ENCODE results near the gene MBNL1. TPM values are rescaled to one million over a fixed set of nuclear protein-coding genes. Genes with fewer than 3 reads are reported as not detected.
A peak's percentile ranks its signal among the peaks of the same experiment; 100 is the strongest.

MBNL1 gene
- total and polyA plus RNA-seq, 2 of the 13 experiments (the other 11 are each of a cell fraction or from before 2014, with no cell fraction given) = 27.1 to 55.4 TPM

DNA sequence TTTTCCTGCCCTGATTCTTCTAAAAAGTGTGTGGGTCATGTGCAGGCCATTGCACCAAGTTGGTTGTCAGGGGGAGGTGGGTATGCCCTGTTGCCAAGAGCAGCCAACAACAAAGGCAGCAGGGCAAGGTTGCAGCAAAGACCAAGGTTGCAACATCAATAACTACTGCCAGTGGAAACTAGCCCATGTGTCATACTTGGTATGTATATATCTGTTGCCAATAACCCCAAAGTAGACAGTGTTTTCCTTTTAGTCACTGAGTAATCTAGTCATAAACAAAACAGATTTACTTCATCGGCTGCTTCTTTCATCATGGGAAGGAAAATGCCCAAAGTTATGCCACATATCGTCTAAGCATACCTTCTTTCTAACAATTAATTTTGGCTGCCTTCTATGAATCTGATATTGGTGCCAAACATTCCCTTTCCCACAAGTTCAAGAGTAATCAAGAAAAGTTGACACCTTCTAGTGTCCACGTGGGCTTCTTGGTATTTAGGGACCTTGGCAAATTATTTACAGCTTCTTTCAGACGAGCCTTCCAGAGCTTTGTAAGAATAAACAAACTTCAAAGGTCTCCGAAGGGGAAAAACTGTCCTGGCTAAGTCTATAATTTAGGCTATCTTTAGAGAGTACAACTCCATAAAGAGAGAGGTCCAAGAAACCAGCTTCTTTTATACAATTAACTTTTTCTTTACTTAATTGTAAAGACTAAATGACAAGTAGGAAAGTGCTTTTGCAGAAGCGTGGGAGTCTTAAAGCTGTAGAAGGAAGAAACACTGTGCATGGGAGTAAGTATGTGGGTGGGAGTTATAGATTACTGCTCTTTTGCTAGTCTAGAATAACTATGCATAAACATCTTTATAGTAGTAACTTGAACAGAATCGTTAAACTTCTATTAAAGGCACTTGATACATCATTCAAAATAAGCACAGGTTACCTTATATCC lies 10.0 kb upstream of the MBNL1 start (continued):
- TF ChIP-seq, protein P1, sequence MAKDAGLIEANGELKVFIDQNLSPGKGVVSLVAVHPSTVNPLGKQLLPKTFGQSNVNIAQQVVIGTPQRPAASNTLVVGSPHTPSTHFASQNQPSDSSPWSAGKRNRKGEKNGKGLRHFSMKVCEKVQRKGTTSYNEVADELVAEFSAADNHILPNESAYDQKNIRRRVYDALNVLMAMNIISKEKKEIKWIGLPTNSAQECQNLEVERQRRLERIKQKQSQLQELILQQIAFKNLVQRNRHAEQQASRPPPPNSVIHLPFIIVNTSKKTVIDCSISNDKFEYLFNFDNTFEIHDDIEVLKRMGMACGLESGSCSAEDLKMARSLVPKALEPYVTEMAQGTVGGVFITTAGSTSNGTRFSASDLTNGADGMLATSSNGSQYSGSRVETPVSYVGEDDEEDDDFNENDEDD (CRISPR knock-in tag; IDR thresholded peaks at IDR 0.05; ENCODE audit: borderline replicate concordance) = no peak
- TF ChIP-seq CHD2 (IDR thresholded peaks at IDR 0.05; ENCODE audit: low read depth, low read length) (no peak), KLF16 (CRISPR knock-in tag; IDR thresholded peaks at IDR 0.05) (peak in 1 of 2 experiments; percentile 37; a peak in 1 of 4 replicates), ZNF260 (CRISPR knock-in tag; IDR thresholded peaks at IDR 0.05; ENCODE audit: borderline replicate concordance, low read depth) (no peak), KMT2B (CRISPR knock-in tag; IDR thresholded peaks at IDR 0.05) (no peak), U2AF2 (IDR thresholded peaks at IDR 0.05; ENCODE audit: low read depth, low read length) (no peak)
- TF ChIP-seq, protein P2, sequence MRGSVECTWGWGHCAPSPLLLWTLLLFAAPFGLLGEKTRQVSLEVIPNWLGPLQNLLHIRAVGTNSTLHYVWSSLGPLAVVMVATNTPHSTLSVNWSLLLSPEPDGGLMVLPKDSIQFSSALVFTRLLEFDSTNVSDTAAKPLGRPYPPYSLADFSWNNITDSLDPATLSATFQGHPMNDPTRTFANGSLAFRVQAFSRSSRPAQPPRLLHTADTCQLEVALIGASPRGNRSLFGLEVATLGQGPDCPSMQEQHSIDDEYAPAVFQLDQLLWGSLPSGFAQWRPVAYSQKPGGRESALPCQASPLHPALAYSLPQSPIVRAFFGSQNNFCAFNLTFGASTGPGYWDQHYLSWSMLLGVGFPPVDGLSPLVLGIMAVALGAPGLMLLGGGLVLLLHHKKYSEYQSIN (CRISPR knock-in tag; IDR thresholded peaks at IDR 0.05; ENCODE audit: borderline replicate concordance) = no peak
- TF ChIP-seq, protein P3, sequence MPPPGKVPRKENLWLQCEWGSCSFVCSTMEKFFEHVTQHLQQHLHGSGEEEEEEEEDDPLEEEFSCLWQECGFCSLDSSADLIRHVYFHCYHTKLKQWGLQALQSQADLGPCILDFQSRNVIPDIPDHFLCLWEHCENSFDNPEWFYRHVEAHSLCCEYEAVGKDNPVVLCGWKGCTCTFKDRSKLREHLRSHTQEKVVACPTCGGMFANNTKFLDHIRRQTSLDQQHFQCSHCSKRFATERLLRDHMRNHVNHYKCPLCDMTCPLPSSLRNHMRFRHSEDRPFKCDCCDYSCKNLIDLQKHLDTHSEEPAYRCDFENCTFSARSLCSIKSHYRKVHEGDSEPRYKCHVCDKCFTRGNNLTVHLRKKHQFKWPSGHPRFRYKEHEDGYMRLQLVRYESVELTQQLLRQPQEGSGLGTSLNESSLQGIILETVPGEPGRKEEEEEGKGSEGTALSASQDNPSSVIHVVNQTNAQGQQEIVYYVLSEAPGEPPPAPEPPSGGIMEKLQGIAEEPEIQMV (CRISPR knock-in tag; IDR thresholded peaks at IDR 0.05; ENCODE audit: low read depth) = no peak
- TF ChIP-seq, protein P4, sequence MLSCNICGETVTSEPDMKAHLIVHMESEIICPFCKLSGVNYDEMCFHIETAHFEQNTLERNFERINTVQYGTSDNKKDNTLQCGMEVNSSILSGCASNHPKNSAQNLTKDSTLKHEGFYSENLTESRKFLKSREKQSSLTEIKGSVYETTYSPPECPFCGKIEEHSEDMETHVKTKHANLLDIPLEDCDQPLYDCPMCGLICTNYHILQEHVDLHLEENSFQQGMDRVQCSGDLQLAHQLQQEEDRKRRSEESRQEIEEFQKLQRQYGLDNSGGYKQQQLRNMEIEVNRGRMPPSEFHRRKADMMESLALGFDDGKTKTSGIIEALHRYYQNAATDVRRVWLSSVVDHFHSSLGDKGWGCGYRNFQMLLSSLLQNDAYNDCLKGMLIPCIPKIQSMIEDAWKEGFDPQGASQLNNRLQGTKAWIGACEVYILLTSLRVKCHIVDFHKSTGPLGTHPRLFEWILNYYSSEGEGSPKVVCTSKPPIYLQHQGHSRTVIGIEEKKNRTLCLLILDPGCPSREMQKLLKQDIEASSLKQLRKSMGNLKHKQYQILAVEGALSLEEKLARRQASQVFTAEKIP (CRISPR knock-in tag; IDR thresholded peaks at IDR 0.05; ENCODE audit: borderline replicate concordance) = no peak
- TF ChIP-seq, protein P5, sequence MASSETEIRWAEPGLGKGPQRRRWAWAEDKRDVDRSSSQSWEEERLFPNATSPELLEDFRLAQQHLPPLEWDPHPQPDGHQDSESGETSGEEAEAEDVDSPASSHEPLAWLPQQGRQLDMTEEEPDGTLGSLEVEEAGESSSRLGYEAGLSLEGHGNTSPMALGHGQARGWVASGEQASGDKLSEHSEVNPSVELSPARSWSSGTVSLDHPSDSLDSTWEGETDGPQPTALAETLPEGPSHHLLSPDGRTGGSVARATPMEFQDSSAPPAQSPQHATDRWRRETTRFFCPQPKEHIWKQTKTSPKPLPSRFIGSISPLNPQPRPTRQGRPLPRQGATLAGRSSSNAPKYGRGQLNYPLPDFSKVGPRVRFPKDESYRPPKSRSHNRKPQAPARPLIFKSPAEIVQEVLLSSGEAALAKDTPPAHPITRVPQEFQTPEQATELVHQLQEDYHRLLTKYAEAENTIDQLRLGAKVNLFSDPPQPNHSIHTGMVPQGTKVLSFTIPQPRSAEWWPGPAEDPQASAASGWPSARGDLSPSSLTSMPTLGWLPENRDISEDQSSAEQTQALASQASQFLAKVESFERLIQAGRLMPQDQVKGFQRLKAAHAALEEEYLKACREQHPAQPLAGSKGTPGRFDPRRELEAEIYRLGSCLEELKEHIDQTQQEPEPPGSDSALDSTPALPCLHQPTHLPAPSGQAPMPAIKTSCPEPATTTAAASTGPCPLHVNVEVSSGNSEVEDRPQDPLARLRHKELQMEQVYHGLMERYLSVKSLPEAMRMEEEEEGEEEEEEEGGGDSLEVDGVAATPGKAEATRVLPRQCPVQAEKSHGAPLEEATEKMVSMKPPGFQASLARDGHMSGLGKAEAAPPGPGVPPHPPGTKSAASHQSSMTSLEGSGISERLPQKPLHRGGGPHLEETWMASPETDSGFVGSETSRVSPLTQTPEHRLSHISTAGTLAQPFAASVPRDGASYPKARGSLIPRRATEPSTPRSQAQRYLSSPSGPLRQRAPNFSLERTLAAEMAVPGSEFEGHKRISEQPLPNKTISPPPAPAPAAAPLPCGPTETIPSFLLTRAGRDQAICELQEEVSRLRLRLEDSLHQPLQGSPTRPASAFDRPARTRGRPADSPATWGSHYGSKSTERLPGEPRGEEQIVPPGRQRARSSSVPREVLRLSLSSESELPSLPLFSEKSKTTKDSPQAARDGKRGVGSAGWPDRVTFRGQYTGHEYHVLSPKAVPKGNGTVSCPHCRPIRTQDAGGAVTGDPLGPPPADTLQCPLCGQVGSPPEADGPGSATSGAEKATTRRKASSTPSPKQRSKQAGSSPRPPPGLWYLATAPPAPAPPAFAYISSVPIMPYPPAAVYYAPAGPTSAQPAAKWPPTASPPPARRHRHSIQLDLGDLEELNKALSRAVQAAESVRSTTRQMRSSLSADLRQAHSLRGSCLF (CRISPR knock-in tag; IDR thresholded peaks at IDR 0.05; ENCODE audit: borderline replicate concordance) = no peak
- TF ChIP-seq, protein P6, sequence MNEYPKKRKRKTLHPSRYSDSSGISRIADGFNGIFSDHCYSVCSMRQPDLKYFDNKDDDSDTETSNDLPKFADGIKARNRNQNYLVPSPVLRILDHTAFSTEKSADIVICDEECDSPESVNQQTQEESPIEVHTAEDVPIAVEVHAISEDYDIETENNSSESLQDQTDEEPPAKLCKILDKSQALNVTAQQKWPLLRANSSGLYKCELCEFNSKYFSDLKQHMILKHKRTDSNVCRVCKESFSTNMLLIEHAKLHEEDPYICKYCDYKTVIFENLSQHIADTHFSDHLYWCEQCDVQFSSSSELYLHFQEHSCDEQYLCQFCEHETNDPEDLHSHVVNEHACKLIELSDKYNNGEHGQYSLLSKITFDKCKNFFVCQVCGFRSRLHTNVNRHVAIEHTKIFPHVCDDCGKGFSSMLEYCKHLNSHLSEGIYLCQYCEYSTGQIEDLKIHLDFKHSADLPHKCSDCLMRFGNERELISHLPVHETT (CRISPR knock-in tag; conservative IDR thresholded peaks at IDR 0.05) = no peak
